Measurements from ENCODE around the gene SLC2A13.

Gene SLC2A13

GRCh38 chr12:40105515-40106201 is at the start of gene SLC2A13:
SLC2A13 (minus strand) TSS chr12:40106081; CDS start chr12:40105808, 273 bp downstream.
- Histone ChIP-seq H3K9ac (ENCODE audit: low read length) (peak within 1 kb of the TSS; percentile 61), H3K36me3 (ENCODE audit: control insufficient read depth, low read depth, low read length) (no peaks in the 10 kb centered on the region), H3K27ac (ENCODE audit: low read length) (no peak within 1 kb of the TSS), H3K9me3 (ENCODE audit: control insufficient read depth, low read depth, low read length) (no peaks in the 10 kb centered on the region), H3K4me1 (ENCODE audit: control insufficient read depth, low read depth, low read length) (peaks cover 12% of the 10 kb centered on the region), H3K27me3 (ENCODE audit: control insufficient read depth, insufficient read depth, low read length) (peaks cover 23% of the 10 kb centered on the region), H3K4me3 (ENCODE audit: low read length) (peak within 1 kb of the TSS; percentile 72)

DNA sequence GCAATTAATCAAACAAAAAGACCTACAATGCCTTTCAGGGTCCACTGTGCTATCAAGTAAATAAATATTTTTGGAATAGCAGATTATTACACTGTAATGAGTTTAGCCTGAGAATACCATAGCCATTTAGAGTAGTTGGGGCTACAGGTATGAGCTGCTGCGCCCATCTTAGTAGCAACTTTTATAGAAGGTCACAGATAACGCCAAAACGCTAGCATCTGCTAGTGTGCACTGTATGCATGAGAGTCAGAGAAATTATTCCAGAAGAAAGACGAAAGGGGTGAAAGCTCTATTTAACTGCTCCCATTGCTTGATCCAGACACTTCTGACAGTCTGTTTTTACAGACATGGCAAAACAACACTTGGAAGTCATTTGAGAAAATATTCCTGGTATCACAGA is 48.5 kb upstream of the SLC2A13 start:
- Histone ChIP-seq H3K4me1 (ENCODE audit: control insufficient read depth, low read depth, low read length) (peaks cover 9% of the 10 kb centered on the region), H3K4me3 (ENCODE audit: low read length) (no peak overlapping the region), H3K27me3 (ENCODE audit: control insufficient read depth, insufficient read depth, low read length) (no peaks in the 10 kb centered on the region), H3K27ac (ENCODE audit: low read length) (no peak overlapping the region), H3K9ac (ENCODE audit: low read length) (no peak overlapping the region), H3K9me3 (ENCODE audit: control insufficient read depth, low read depth, low read length) (no peaks in the 10 kb centered on the region), H3K36me3 (ENCODE audit: control insufficient read depth, low read depth, low read length) (no peaks in the 10 kb centered on the region)

DNA sequence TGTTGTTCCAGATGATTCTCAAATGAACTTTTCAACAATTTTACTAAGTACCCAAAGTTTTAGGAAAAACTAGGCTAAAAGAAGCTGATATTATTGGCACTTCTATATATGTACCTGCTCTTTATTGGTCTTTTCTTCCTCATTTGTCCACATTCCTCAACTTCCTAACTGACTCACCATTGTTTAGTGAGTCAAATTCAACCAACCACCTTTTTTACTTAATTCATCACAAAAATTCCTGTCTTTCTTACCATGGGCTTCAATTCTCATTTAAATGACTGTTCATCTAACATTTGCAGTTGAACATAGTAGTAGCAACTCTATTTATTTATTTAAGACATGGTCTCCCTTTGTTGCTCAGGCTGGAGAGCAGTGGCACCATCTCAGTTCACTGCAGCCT is 47.6 kb upstream of the SLC2A13 start:
- no peaks in the 10 kb centered on the region for H3K27me3 ChIP-seq (ENCODE audit: control insufficient read depth, insufficient read depth, low read length)
- H3K9ac ChIP-seq (ENCODE audit: low read length) = no peak overlapping the region
- no peaks in the 10 kb centered on the region for H3K36me3 ChIP-seq (ENCODE audit: control insufficient read depth, low read depth, low read length)
- no peak overlapping the region for H3K27ac ChIP-seq (ENCODE audit: low read length)
- H3K4me1 ChIP-seq (ENCODE audit: control insufficient read depth, low read depth, low read length) = peaks cover 9% of the 10 kb centered on the region
- no peaks in the 10 kb centered on the region for H3K9me3 ChIP-seq (ENCODE audit: control insufficient read depth, low read depth, low read length)
- H3K4me3 ChIP-seq (ENCODE audit: low read length) = no peak overlapping the region

DNA sequence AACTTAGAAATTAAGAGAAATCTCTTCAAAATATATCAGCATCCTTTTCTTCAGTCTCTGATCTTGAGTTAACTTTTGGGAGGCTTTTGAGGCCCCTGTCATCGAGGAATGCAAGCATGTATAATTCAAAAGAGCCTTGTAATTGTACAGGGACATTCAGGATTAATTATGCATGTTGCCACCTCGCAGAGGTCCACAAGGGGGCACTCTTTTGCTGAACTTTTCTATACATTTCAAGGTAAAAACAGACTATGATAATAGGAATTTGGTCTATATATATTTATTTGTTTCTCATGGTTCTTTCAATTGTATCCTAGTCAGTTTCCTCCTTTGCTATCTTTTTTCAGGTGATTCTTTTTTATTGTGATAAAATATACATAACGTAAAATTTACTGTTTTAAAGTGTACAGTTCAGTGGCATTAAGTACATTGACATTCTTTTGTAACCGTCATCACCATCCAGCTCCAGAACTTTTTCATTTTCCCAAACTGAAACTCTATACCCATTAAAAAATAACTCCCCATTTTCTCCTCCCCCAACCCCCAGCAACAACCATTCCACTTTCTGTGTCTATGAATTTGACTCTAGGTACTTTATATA is 47.0 kb upstream of the SLC2A13 start:
- Histone ChIP-seq H3K36me3 (ENCODE audit: control insufficient read depth, low read depth, low read length) (no peaks in the 10 kb centered on the region), H3K9ac (ENCODE audit: low read length) (no peak overlapping the region), H3K27ac (ENCODE audit: low read length) (no peak overlapping the region), H3K27me3 (ENCODE audit: control insufficient read depth, insufficient read depth, low read length) (no peaks in the 10 kb centered on the region), H3K4me1 (ENCODE audit: control insufficient read depth, low read depth, low read length) (peaks cover 9% of the 10 kb centered on the region), H3K9me3 (ENCODE audit: control insufficient read depth, low read depth, low read length) (no peaks in the 10 kb centered on the region), H3K4me3 (ENCODE audit: low read length) (no peak overlapping the region)

DNA sequence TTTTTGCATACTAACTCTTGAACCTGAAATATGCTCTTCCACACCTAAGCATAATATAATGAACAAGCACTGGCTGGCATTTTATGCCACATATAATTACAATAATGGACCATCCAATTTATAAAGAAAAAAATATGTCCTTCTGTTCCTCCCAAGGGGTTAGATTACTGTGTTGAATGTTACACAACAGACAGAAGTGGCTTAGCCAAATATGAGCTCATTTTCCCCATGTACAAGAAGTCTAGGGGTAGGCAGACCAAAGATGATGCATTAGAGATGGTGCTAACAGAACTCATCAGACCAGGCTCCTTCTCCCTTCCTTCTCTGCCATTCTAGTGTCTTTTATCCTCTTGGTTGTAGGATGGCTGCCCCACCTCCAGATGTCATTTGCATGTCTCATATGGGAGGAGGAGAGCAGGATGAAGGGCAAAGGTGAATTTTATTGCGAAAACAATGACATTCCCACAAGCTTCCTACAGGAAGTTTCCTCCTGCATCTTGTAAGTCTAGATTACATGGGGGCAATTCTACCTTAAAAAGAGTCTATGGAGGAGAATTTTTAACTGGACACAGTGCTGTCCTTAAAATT is 43.9 kb upstream of the SLC2A13 start:
- no peaks in the 10 kb centered on the region for H3K27me3 ChIP-seq (ENCODE audit: control insufficient read depth, insufficient read depth, low read length)
- no peaks in the 10 kb centered on the region for H3K36me3 ChIP-seq (ENCODE audit: control insufficient read depth, low read depth, low read length)
- no peak overlapping the region for H3K9ac ChIP-seq (ENCODE audit: low read length)
- H3K27ac ChIP-seq (ENCODE audit: low read length) = no peak overlapping the region
- H3K4me3 ChIP-seq (ENCODE audit: low read length) = no peak overlapping the region
- H3K4me1 ChIP-seq (ENCODE audit: control insufficient read depth, low read depth, low read length) = peaks cover 2% of the 10 kb centered on the region
- no peaks in the 10 kb centered on the region for H3K9me3 ChIP-seq (ENCODE audit: control insufficient read depth, low read depth, low read length)

DNA sequence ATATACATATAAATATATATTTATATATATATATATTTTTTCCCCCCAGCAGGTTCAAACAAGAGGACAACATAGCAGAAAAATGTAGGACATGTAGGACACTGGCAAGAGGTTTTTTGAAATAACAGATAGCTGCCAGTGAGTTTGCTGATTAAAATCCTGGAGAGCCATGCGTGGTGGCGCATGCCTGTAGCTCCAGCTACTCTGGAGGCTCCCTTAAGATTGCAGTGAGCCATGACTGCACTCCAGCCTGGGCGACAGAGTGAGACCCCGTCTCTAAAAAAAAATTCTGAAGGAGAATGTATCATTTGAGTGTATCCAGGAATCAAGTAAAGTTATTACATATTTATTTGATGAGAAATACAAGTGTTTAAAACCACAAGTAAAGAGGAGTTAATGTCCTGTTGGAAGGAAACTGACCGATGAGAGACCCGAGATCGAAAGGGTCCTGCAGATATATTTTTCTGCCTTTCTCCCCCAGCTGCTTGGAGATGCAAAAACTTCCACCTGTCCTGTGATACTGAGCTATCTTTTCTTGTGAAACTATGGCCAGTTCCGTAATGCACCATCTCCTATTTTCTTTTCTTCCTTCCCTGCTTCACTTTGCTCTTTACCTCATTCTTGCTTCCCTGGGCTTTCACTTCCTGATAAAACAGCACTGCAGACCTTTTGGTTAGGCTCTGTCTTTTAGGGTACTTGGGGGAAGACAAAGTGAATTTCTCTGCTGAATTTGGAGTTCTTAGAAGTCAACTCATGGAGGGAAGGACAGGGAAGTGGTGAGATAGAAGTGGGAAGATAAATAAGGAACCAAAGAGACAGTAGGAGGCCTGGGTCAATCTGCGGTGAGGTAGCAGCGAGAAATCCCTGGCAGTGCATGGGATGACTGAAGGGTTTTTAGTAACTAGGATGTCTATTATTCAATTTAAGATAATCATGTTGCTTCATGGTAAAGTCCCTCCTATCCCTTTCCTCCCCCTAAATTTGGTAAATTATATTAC is 41.2 kb upstream of the SLC2A13 start:
- Histone ChIP-seq H3K9me3 (ENCODE audit: control insufficient read depth, low read depth, low read length) (no peaks in the 10 kb centered on the region), H3K27me3 (ENCODE audit: control insufficient read depth, insufficient read depth, low read length) (no peaks in the 10 kb centered on the region), H3K36me3 (ENCODE audit: control insufficient read depth, low read depth, low read length) (no peaks in the 10 kb centered on the region), H3K27ac (ENCODE audit: low read length) (no peak overlapping the region), H3K9ac (ENCODE audit: low read length) (no peak overlapping the region), H3K4me1 (ENCODE audit: control insufficient read depth, low read depth, low read length) (no peaks in the 10 kb centered on the region), H3K4me3 (ENCODE audit: low read length) (no peak overlapping the region)

GRCh38 chr12:40145896-40146295 is 40.0 kb upstream of the SLC2A13 start:
- H3K9me3 ChIP-seq (ENCODE audit: control insufficient read depth, low read depth, low read length) = no peaks in the 10 kb centered on the region
- no peak overlapping the region for H3K4me3 ChIP-seq (ENCODE audit: low read length)
- no peak overlapping the region for H3K9ac ChIP-seq (ENCODE audit: low read length)
- H3K27me3 ChIP-seq (ENCODE audit: control insufficient read depth, insufficient read depth, low read length) = no peaks in the 10 kb centered on the region
- no peaks in the 10 kb centered on the region for H3K36me3 ChIP-seq (ENCODE audit: control insufficient read depth, low read depth, low read length)
- no peak overlapping the region for H3K27ac ChIP-seq (ENCODE audit: low read length)
- no peaks in the 10 kb centered on the region for H3K4me1 ChIP-seq (ENCODE audit: control insufficient read depth, low read depth, low read length)

DNA sequence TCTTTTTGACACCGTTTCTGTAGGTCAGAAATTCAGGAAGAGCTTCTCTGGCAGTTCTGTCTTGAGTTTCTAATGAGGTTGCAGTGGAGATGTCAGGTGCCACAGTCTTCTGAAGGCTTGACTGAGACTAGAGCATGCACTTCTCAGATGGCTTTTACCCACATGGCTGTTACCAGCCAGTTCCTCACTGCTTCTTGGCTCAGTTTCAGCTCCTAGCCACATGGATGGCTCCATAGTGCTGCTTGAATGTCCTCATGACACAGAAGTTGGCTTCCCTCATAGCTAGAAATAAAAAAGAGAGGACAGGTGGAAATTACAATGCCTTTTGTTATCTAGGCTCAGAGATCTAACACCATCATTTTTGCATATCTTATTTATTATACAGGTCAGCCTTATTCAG is 38.1 kb upstream of the SLC2A13 start:
- Histone ChIP-seq H3K9ac (ENCODE audit: low read length) (no peak overlapping the region), H3K4me3 (ENCODE audit: low read length) (no peak overlapping the region), H3K36me3 (ENCODE audit: control insufficient read depth, low read depth, low read length) (no peaks in the 10 kb centered on the region), H3K27ac (ENCODE audit: low read length) (no peak overlapping the region), H3K4me1 (ENCODE audit: control insufficient read depth, low read depth, low read length) (no peaks in the 10 kb centered on the region), H3K27me3 (ENCODE audit: control insufficient read depth, insufficient read depth, low read length) (no peaks in the 10 kb centered on the region), H3K9me3 (ENCODE audit: control insufficient read depth, low read depth, low read length) (no peaks in the 10 kb centered on the region)

DNA sequence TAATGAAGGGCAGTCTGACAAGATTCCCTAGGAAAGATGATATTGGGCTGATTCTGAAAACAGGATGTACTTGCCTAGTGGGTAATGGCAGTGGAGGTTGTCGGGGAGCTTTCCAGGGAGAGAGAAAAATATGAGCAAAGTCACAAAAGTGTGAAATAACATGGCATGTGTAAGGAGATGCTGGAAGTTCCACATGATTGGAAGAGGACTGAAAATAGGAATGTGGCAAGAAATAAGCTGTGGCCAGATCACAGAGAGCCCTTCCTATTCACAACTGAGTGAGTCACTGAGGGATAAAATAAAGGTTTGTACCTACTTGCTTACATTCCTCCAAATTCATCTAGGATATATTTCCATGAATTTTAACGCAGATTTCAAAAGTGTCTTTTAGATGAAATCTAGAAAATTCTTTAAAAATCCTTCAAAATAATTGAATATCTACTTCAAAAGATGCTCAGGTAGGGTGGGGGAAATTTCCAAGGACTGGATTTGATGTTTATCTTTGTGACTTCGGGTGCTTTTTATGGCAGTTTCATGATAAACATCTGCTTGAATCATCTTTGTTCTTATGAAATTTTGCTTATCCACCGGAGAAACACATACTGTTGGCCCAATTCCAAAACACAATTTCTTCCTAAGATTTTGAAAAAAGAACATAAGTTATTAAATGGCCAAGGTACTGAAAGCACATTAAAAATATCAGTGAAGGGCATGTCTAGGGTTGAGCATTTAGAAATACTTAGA is 36.3 kb upstream of the SLC2A13 start:
- Histone ChIP-seq H3K4me3 (ENCODE audit: low read length) (no peak overlapping the region), H3K27ac (ENCODE audit: low read length) (no peak overlapping the region), H3K4me1 (ENCODE audit: control insufficient read depth, low read depth, low read length) (no peaks in the 10 kb centered on the region), H3K36me3 (ENCODE audit: control insufficient read depth, low read depth, low read length) (no peaks in the 10 kb centered on the region), H3K9ac (ENCODE audit: low read length) (no peak overlapping the region), H3K27me3 (ENCODE audit: control insufficient read depth, insufficient read depth, low read length) (no peaks in the 10 kb centered on the region), H3K9me3 (ENCODE audit: control insufficient read depth, low read depth, low read length) (no peaks in the 10 kb centered on the region)

- H3K4me1 ChIP-seq (ENCODE audit: control insufficient read depth, low read depth, low read length) = no peaks in the 10 kb centered on the region
- no peak overlapping the region for H3K27ac ChIP-seq (ENCODE audit: low read length)
- H3K36me3 ChIP-seq (ENCODE audit: control insufficient read depth, low read depth, low read length) = no peaks in the 10 kb centered on the region
- no peak overlapping the region for H3K9ac ChIP-seq (ENCODE audit: low read length)
- no peaks in the 10 kb centered on the region for H3K27me3 ChIP-seq (ENCODE audit: control insufficient read depth, insufficient read depth, low read length)
- H3K4me3 ChIP-seq (ENCODE audit: low read length) = no peak overlapping the region
- H3K9me3 ChIP-seq (ENCODE audit: control insufficient read depth, low read depth, low read length) = no peaks in the 10 kb centered on the region
Measured at GRCh38 chr12:40138526-40138925, 32.6 kb upstream of the SLC2A13 start.

DNA sequence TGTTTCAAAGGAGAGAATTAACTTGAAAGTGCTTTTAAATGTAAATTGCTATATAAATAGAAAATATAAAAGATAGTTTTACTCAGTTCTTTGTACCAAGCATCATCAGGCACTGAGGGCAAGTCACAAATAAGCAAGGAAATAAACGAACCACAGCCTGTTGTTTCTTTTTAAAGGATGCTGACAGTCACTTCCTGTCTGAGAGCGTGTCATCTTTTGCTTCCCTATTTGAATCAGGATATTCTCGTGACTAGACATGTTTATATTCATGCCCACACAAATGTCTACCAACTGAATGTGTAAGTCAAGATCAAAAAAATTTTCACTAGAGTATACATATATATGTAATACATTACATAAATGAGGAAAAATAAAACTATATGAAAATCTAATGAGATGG is 31.4 kb upstream of the SLC2A13 start:
- Histone ChIP-seq H3K27me3 (ENCODE audit: control insufficient read depth, insufficient read depth, low read length) (no peaks in the 10 kb centered on the region), H3K9ac (ENCODE audit: low read length) (no peak overlapping the region), H3K36me3 (ENCODE audit: control insufficient read depth, low read depth, low read length) (no peaks in the 10 kb centered on the region), H3K4me1 (ENCODE audit: control insufficient read depth, low read depth, low read length) (no peaks in the 10 kb centered on the region), H3K27ac (ENCODE audit: low read length) (no peak overlapping the region), H3K4me3 (ENCODE audit: low read length) (no peak overlapping the region), H3K9me3 (ENCODE audit: control insufficient read depth, low read depth, low read length) (no peaks in the 10 kb centered on the region)
